GM23338 (cell line): ENCODE measurements around the gene RAB4A. TPM values are rescaled to one million over a fixed set of nuclear protein-coding genes. Genes with fewer than 3 reads are reported as not detected.

ENCODE experiments used
- ATAC-seq: fragments of 200-7000 bp; cut with Tn5 transposase; 3 replicates; pipeline ENCODE4 v1.9.1; 2020
- DNase-seq: peaks from one replicate; pipeline ENCODE4 v3.0.0-alpha.2; 2015; ENCODE audit warnings: low spot score
- H2AFZ ChIP-seq: fragments of 200-600 bp; sonication (generic); 2 replicates; pipeline ENCODE4 v1.8.0; 2016; ENCODE audit warnings: antibody characterized with exemption, mild to moderate bottlenecking, moderate library complexity
- H3F3A ChIP-seq: fragments of 200-600 bp; sonication (generic); replicated peaks from 2 replicates; pipeline ENCODE4 v1.8.0; 2017; ENCODE audit warnings: antibody characterized with exemption, mixed run types, low read depth
- H3K27ac ChIP-seq: fragments of 200-600 bp; sonication (generic); 2 replicates; pipeline ENCODE4 v1.6.1; 2016; ENCODE audit warnings: low read depth
- H3K27me3 ChIP-seq: fragments of 200-600 bp; sonication (generic); 2 replicates; pipeline ENCODE4 v1.8.0; 2016; ENCODE audit warnings: mild to moderate bottlenecking, mixed run types, moderate library complexity; ENCODE audit not compliant: insufficient read depth
- H3K36me3 ChIP-seq: fragments of 200-600 bp; sonication (generic); 2 replicates; pipeline ENCODE4 v1.8.0; 2016; ENCODE audit warnings: mild to moderate bottlenecking; ENCODE audit not compliant: insufficient read depth
- H3K4me1 ChIP-seq: fragments of 200-600 bp; sonication (generic); 2 replicates; pipeline ENCODE4 v1.8.0; 2016; ENCODE audit warnings: mild to moderate bottlenecking, moderate library complexity; ENCODE audit not compliant: insufficient read depth
- H3K4me2 ChIP-seq: fragments of 200-600 bp; sonication (generic); 2 replicates; pipeline ENCODE4 v1.7.1; 2017; ENCODE audit warnings: mixed run types
- H3K4me3 ChIP-seq: fragments of 200-600 bp; sonication (generic); 2 replicates; pipeline ENCODE4 v1.6.1; 2016; ENCODE audit warnings: mixed run types
- H3K79me2 ChIP-seq: fragments of 200-600 bp; sonication (generic); replicated peaks from 2 replicates; pipeline ENCODE4 v1.8.0; 2017; ENCODE audit warnings: mild to moderate bottlenecking; ENCODE audit not compliant: insufficient read depth
- H3K9me2 ChIP-seq: fragments of 200-600 bp; sonication (generic); 2 replicates; pipeline ENCODE4 v1.8.0; 2017; ENCODE audit not compliant: insufficient read depth
- H4K20me1 ChIP-seq: fragments of 200-600 bp; sonication (generic); replicated peaks from 2 replicates; pipeline ENCODE4 v1.8.0; 2017; ENCODE audit warnings: mild to moderate bottlenecking; ENCODE audit not compliant: insufficient read depth
- H3K27ac Mint-ChIP-seq: 2 replicates; pipeline ENCODE4 v1.8.0; 2020; ENCODE audit warnings: inconsistent platforms, mild to moderate bottlenecking, moderate library complexity, mixed read lengths
- H3K27me3 Mint-ChIP-seq: 3 replicates; pipeline ENCODE4 v1.8.0; 2022; ENCODE audit warnings: low read depth, mild to moderate bottlenecking, moderate library complexity, mixed read lengths, inconsistent platforms; ENCODE audit not compliant: insufficient read depth, poor library complexity
- H3K36me3 Mint-ChIP-seq: 3 replicates; pipeline ENCODE4 v1.8.0; 2021; ENCODE audit warnings: low read depth, mild to moderate bottlenecking, inconsistent platforms, moderate library complexity, mixed read lengths
- H3K4me1 Mint-ChIP-seq: 3 replicates; pipeline ENCODE4 v1.8.0; 2020; ENCODE audit warnings: mild to moderate bottlenecking, inconsistent platforms, mixed read lengths
- H3K4me3 Mint-ChIP-seq: 3 replicates; pipeline ENCODE4 v1.8.0; 2021; ENCODE audit warnings: moderate library complexity, mild to moderate bottlenecking, inconsistent platforms, mixed read lengths
- H3K9me3 Mint-ChIP-seq: 3 replicates; pipeline ENCODE4 v1.8.0; 2020; ENCODE audit warnings: moderate library complexity, mild to moderate bottlenecking, inconsistent platforms, mixed read lengths
- CREB1 ChIP-seq: fragments of 250-450 bp; sonication (Bioruptor Pico); IDR thresholded peaks from 2 replicates; pipeline ENCODE4 v1.5.0; 2020; ENCODE audit warnings: low read depth, mild to moderate bottlenecking, moderate library complexity
- CTCF ChIP-seq, 2 experiments: fragments of 200-600 bp in 1 of 2; sonication (generic) in 1 of 2; conservative IDR thresholded peaks; 2 replicates each; pipeline versions ENCODE4 v1.5.1 to v1.6.1; 2016 to 2017; ENCODE audit warnings: antibody characterized with exemption in 2 of 2, low read depth in 2 of 2, mild to moderate bottlenecking in 2 of 2, moderate library complexity in 1 of 2
- EZH2 ChIP-seq: fragments of 200-600 bp; sonication (generic); IDR thresholded peaks from one replicate; pipeline ENCODE4 v1.8.0; 2017; ENCODE audit warnings: antibody characterized with exemption, mild to moderate bottlenecking, low read depth; ENCODE audit not compliant: unreplicated experiment
- EZH2phosphoT487 ChIP-seq: fragments of 200-600 bp; sonication (generic); IDR thresholded peaks from one replicate; pipeline ENCODE4 v1.8.1; 2018; ENCODE audit warnings: antibody characterized with exemption; ENCODE audit not compliant: unreplicated experiment
- JUNB ChIP-seq: IDR thresholded peaks from one replicate; pipeline ENCODE4 v1.6.1; 2016; ENCODE audit warnings: antibody characterized with exemption; ENCODE audit not compliant: unreplicated experiment
- NANOG ChIP-seq: IDR thresholded peaks from 2 replicates; pipeline ENCODE4 v1.6.1; 2016; ENCODE audit warnings: antibody characterized with exemption, borderline replicate concordance
- POLR2AphosphoS5 ChIP-seq: IDR thresholded peaks from 2 replicates; pipeline ENCODE4 v1.6.1; 2016; ENCODE audit warnings: antibody characterized with exemption, low read depth
- REST ChIP-seq: IDR thresholded peaks from one replicate; pipeline ENCODE4 v1.6.1; 2018; ENCODE audit warnings: antibody characterized with exemption; ENCODE audit not compliant: unreplicated experiment
- STAT1 ChIP-seq: IDR thresholded peaks from one replicate; pipeline ENCODE4 v1.6.1; 2016; ENCODE audit warnings: antibody characterized with exemption; ENCODE audit not compliant: unreplicated experiment
- ZNF114 ChIP-seq: fragments of 250-450 bp; sonication (Bioruptor Pico); IDR thresholded peaks from 2 replicates; pipeline ENCODE4 v1.5.0; 2020; ENCODE audit warnings: mild to moderate bottlenecking, moderate library complexity
- ZNF331 ChIP-seq: fragments of 250-450 bp; sonication (Bioruptor Pico); IDR thresholded peaks from 2 replicates; pipeline ENCODE4 v1.5.0; 2020; ENCODE audit warnings: low read depth, mild to moderate bottlenecking, moderate library complexity
- polyA plus RNA-seq: library from polyadenylated mRNA; unstranded; fragments of >200 nt; fragmentation: Nextera tagmentation; extraction: Ambion mirVana; gene quantifications from 2 replicates; pipeline ENCODE4 v1.2.1, GENCODE V29; 2016
- total RNA-seq: library from RNA; depleted of rRNA; stranded (reverse); fragments of >200 nt; shearing (Covaris generic); gene quantifications from 2 replicates; pipeline ENCODE4 v1.2.3, GENCODE V29; 2014
- TF ChIP-seq, protein P1 (sequence below): fragments of 250-450 bp; sonication (Bioruptor Pico); IDR thresholded peaks from 2 replicates; pipeline ENCODE4 v1.5.0; 2020; ENCODE audit warnings: mild to moderate bottlenecking, moderate library complexity
- TF ChIP-seq, protein P2 (sequence below): IDR thresholded peaks from 2 replicates; pipeline ENCODE4 v1.6.1; 2016; ENCODE audit warnings: antibody characterized with exemption

Gene RAB4A
- total and polyA plus RNA-seq, 2 experiments from 2014 or later, result 37.5 to 50.8 TPM

DNA sequence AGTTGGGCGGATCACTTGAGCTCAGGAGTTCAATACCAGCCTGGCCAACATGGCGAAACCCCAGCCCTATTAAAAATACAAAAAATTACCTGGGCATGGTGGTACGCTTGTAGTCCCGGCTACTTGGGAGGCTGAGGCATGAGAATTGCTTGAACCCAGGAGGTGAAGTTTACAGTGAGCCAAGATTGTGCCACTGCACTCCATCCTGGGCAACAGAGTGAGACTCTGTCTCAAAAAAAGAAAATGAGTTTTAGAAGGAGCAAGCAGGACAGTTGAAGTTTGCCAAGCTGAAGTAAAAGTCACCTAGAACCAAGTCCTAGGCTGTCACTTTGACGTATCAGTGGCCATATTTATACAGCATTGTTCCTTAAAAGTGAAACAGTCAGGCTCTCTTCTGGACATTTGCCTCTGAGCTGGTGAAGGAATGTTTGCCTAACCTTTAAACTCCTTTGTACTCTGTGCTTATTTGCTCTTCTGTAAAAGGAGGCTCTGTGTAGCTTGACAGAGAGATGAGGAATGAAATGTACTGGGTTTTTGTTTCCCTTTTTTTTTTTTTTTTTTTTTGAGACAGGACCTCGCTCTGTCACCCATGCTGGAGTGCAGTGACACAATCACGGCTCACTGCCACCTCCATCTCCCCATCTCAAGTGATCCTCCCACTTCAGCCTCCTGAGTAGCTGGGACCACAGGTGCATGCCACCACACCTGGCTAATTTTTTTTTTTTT lies 2.8 kb downstream of the RAB4A start:
- no peaks in the 10 kb centered on the region for H3K36me3 ChIP-seq
- peaks cover 70% of the 10 kb centered on the region for H3K79me2 ChIP-seq
- no peak for TF ChIP-seq STAT1
- TF ChIP-seq, protein P1, sequence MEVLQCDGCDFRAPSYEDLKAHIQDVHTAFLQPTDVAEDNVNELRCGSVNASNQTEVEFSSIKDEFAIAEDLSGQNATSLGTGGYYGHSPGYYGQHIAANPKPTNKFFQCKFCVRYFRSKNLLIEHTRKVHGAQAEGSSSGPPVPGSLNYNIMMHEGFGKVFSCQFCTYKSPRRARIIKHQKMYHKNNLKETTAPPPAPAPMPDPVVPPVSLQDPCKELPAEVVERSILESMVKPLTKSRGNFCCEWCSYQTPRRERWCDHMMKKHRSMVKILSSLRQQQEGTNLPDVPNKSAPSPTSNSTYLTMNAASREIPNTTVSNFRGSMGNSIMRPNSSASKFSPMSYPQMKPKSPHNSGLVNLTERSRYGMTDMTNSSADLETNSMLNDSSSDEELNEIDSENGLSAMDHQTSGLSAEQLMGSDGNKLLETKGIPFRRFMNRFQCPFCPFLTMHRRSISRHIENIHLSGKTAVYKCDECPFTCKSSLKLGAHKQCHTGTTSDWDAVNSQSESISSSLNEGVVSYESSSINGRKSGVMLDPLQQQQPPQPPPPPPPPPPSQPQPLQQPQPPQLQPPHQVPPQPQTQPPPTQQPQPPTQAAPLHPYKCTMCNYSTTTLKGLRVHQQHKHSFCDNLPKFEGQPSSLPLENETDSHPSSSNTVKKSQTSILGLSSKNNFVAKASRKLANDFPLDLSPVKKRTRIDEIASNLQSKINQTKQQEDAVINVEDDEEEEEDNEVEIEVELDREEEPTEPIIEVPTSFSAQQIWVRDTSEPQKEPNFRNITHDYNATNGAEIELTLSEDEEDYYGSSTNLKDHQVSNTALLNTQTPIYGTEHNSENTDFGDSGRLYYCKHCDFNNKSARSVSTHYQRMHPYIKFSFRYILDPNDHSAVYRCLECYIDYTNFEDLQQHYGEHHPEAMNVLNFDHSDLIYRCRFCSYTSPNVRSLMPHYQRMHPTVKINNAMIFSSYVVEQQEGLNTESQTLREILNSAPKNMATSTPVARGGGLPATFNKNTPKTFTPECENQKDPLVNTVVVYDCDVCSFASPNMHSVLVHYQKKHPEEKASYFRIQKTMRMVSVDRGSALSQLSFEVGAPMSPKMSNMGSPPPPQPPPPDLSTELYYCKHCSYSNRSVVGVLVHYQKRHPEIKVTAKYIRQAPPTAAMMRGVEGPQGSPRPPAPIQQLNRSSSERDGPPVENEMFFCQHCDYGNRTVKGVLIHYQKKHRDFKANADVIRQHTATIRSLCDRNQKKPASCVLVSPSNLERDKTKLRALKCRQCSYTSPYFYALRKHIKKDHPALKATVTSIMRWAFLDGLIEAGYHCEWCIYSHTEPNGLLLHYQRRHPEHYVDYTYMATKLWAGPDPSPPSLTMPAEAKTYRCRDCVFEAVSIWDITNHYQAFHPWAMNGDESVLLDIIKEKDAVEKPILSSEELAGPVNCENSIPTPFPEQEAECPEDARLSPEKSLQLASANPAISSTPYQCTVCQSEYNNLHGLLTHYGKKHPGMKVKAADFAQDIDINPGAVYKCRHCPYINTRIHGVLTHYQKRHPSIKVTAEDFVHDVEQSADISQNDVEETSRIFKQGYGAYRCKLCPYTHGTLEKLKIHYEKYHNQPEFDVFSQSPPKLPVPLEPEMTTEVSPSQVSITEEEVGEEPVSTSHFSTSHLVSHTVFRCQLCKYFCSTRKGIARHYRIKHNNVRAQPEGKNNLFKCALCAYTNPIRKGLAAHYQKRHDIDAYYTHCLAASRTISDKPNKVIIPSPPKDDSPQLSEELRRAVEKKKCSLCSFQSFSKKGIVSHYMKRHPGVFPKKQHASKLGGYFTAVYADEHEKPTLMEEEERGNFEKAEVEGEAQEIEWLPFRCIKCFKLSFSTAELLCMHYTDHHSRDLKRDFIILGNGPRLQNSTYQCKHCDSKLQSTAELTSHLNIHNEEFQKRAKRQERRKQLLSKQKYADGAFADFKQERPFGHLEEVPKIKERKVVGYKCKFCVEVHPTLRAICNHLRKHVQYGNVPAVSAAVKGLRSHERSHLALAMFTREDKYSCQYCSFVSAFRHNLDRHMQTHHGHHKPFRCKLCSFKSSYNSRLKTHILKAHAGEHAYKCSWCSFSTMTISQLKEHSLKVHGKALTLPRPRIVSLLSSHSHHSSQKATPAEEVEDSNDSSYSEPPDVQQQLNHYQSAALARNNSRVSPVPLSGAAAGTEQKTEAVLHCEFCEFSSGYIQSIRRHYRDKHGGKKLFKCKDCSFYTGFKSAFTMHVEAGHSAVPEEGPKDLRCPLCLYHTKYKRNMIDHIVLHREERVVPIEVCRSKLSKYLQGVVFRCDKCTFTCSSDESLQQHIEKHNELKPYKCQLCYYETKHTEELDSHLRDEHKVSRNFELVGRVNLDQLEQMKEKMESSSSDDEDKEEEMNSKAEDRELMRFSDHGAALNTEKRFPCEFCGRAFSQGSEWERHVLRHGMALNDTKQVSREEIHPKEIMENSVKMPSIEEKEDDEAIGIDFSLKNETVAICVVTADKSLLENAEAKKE (CRISPR knock-in tag), result no peak
- no peak for TF ChIP-seq ZNF331 (CRISPR knock-in tag)
- TF ChIP-seq CREB1 (CRISPR knock-in tag), result no peak
- no peak for TF ChIP-seq REST
- TF ChIP-seq EZH2, result no peak
- no peak for TF ChIP-seq ZNF114
- TF ChIP-seq, protein P2, sequence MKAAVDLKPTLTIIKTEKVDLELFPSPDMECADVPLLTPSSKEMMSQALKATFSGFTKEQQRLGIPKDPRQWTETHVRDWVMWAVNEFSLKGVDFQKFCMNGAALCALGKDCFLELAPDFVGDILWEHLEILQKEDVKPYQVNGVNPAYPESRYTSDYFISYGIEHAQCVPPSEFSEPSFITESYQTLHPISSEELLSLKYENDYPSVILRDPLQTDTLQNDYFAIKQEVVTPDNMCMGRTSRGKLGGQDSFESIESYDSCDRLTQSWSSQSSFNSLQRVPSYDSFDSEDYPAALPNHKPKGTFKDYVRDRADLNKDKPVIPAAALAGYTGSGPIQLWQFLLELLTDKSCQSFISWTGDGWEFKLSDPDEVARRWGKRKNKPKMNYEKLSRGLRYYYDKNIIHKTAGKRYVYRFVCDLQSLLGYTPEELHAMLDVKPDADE, result no peak
- TF ChIP-seq CTCF (conservative IDR thresholded peaks at IDR 0.05; ENCODE audit: low read depth in 2 of 2), result no peak
- no peak for TF ChIP-seq EZH2phosphoT487
- no peak for TF ChIP-seq POLR2AphosphoS5
- no peak for TF ChIP-seq JUNB
- no peak for TF ChIP-seq NANOG
- peaks cover 6% of the 10 kb centered on the region; the same call in 1 of the 2 replicates for H3K27me3 ChIP-seq
- Mint-ChIP-seq H3K36me3 (no peaks in the 10 kb centered on the region; the same call in 2 of the 3 replicates), H3K4me1 (peaks cover 29% of the 10 kb centered on the region), H3K27ac (no peak overlapping the region), H3K27me3 (peaks cover 19% of the 10 kb centered on the region), H3K4me3 (no peak overlapping the region), H3K9me3 (no peaks in the 10 kb centered on the region)
- DNase-seq (no peak), ATAC-seq (no peak)
- peaks cover 18% of the 10 kb centered on the region for H3K4me1 ChIP-seq
- H2AFZ ChIP-seq, result no peak overlapping the region
- H3K27ac ChIP-seq, result no peak overlapping the region
- no peak overlapping the region for H3K4me2 ChIP-seq
- no peaks in the 10 kb centered on the region for H3K9me2 ChIP-seq
- peaks cover 26% of the 10 kb centered on the region for H4K20me1 ChIP-seq
- H3F3A ChIP-seq, result no peaks in the 10 kb centered on the region
- no peak overlapping the region for H3K4me3 ChIP-seq
